Activated CD4-positive, alpha-beta T cell treated with anti-CD3 and anti-CD28 coated beads, Interleukin-10, Interleukin-2, amounts not matched to agents 100 ng/mL and 50 ng/mL, durations not matched to agents 16 hours and 8 hours (primary cell): ENCODE measurements around the gene PPOX.
A peak's percentile ranks its signal among the peaks of the same experiment; 100 is the strongest.

ENCODE experiments used
- DNase-seq: peaks from one replicate; pipeline ENCODE4 v3.0.0-alpha.2; 2020

PPOX gene

GRCh38 chr1:161176468-161177111 is 10.4 kb downstream of the PPOX start:
- DNase-seq = no peak

DNA sequence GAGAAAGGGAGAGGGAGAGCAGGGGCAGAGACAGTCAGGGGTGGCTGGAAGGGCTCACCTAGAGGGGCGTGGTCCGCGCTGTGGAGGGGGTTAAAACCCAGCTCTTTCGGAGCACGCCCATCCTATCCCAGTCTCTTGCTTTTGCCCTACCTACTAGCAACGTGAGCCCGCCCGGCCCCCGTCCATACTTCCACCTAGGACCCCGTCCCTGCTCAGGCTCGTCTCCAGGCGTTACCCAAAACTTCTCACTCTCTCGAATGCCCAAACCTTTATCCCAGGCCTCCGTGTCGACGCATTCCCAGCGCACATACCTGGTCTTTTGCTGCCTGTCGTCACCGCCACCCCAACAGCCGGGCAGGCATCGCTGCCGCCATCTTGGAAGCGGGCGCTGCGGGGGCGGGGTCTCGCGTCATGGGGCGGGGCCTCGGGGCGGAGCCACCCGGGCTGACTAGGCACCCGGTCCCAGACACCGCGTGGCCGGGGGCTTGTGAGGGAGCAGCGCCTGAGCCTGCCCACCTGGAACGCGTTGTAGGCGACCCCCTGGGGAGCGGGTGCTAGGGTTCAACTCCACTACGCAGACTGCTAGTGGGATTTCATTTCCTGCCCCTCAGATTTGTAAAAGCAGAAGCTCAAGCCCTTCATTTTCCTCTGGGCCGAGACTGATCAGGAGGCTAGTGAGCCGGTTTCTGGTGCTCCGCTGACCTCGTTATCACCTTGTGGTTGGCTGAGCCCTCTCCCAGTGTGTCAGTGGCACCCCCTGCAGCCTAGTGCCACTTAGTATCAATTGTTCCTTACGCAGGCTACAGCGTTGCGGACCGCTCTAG is 11.1 kb downstream of the PPOX start, which contains the start of gene B4GALT3:
B4GALT3 (minus strand) TSS at position 396 of the 824 bp plus-strand sequence. CDS start 1,447 bp downstream, outside the sequence.
- DNase-seq = peak; percentile 94

- DNase-seq = no peak
Observed at GRCh38 chr1:161177936-161178244, 11.7 kb downstream of the PPOX start.

GRCh38 chr1:161179698-161180097 is 13.5 kb downstream of the PPOX start:
- no peak for DNase-seq

DNA sequence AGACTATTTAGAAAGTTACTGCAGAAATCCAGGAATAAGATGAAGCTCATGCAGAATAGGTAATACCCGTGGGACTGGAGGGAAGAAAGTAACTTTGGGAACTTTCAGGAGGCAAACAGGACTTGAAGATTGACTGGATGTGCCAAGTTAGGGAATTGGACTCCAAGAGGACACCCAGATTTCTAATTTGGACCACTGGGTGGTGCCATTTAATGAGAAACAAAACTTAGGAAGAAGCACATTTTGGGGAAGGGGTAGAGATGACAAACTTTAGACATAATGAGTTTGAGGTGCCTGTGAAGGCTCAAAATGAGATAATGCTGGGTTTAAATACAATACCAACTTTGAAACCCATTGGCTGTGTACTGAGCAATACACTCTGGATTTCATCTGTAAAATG is 14.4 kb downstream of the PPOX start:
- DNase-seq = peak; percentile 42

GRCh38 chr1:161182214-161182613 is 16.0 kb downstream of the PPOX start:
- DNase-seq = peak; percentile 91

DNA sequence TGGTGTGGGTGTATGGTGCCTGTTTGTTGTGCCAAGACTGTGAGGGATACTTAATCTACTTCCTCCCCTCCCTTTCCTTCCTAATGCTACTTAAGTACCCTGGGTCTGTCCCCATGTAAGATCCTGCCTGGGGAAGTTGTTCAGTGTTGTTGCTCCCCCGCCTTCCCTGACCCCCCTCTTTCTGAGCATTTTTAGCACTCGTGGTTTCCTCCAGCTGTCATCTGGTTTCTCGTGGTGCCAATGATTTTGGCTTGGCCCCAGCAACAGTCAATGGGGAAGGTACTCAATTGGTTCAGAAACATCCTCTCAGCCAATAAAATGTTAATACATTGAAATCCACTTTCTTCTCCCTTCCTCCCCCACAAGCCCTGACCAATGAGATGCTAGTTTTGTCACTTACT is 19.1 kb downstream of the PPOX start:
- DNase-seq = peak; percentile 89

DNA sequence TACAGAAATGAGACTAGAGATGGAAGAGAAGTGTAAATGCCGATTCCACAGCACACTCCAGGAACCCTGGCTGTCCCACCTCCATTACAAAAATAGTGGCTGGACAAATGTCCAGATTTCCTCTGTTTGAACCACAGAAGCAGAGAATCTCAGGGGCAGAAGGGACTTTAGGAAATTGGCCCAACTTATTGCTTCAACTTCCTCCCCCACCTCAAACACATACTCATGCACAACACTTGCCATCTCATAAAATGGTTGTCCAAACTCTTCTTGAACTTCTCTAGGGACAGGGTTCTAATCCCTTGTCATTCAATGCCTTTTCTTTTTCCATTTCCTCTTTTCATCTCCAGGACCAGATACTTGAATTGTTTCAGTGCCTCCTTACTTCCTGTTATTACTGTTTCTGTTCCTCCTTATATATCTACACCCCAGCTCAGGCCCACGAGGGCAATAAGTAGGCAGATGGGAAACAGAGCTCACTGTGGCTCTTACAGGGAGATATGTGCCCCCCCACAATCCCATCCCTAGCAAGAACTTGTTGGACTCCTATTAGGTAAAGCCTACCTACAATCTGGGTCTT is 19.6 kb downstream of the PPOX start:
- DNase-seq = no peak

DNA sequence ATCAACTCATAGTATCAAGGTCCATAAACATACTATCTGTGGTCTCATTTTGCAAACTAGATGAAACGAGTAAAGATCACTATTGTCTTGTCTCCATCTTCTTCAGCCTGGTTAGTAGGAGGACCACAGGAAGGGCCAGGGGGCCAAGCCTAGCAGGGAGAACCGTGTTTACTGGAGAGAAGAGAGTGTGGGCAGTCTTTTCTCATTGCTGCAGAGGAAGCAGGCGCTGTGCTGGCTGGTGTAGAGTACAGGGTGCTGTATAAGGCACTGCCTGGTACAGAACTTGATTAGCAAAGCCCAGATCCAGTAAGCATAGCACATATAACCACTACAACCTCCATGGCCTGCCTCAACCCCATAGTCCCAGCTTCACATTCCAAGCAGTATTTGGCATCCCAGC is 21.1 kb downstream of the PPOX start:
- no peak for DNase-seq

DNA sequence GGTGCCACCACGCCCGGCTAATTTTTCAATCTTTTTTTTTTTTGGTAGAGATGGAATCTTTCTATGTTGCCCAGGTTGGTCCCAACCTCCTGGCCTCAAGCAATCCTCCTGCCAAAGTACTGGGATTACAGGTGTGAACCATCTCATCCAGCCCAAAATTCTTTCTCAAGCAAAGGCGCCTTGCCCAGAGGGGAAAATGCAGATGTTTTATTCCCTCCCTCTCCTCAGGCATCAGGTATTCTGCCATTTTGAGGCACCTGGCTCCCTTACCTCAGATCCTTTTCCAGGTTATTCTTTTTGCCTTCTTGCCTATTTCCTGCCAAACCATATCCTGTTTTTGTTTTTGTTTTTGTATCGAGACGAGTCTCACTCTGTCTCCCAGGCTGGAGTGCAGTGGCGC is 22.2 kb downstream of the PPOX start:
- no peak for DNase-seq

DNA sequence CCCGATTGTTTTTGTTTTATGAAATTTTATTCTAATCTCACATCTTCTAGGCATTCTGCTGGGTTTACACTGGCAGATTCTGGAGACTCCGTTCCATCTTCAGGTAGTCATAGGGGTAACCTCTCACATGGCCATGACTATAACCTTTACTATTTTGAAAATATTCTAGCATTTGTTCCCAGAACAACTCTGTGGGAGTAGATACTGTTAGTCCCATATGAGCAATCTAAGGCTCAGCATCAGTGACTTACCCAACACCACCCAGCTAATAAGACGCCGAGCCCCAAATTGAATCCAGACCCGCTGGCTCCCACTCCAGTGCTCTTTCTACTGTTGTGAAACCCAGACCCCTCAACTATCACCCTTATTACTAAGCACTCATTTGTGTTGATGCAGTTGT is 22.8 kb downstream of the PPOX start:
- DNase-seq = no peak

DNA sequence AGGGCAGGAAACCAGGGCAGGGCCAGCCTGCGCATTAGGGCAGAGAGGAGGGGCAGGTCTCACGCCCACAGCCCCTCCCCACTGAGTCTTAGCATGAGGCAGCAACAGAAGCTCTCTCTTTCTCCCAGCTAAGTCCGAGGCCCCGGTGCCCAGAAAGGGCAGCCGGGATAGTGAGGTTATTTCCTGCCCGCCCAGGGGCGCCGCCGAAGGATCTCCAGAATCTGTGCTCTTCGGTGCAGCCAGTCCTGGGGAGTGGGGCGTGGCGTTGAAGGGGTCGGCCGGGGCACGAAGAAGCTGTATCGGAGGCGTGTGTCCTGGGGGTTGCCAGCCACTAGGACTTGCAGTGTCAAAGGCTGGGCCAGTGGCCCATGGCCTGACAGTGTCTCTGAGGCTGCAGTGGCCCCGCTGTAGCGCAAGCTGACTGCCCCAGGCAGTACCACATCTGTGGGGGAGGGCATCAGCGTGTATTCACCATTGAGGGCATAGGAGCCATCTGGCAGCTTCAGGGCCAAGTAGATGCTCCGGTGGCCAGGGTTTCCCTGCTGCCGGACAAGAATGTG is 24.8 kb downstream of the PPOX start:
- no peak for DNase-seq

- no peak for DNase-seq
Observed at GRCh38 chr1:161191971-161192370, 25.7 kb downstream of the PPOX start.

DNA sequence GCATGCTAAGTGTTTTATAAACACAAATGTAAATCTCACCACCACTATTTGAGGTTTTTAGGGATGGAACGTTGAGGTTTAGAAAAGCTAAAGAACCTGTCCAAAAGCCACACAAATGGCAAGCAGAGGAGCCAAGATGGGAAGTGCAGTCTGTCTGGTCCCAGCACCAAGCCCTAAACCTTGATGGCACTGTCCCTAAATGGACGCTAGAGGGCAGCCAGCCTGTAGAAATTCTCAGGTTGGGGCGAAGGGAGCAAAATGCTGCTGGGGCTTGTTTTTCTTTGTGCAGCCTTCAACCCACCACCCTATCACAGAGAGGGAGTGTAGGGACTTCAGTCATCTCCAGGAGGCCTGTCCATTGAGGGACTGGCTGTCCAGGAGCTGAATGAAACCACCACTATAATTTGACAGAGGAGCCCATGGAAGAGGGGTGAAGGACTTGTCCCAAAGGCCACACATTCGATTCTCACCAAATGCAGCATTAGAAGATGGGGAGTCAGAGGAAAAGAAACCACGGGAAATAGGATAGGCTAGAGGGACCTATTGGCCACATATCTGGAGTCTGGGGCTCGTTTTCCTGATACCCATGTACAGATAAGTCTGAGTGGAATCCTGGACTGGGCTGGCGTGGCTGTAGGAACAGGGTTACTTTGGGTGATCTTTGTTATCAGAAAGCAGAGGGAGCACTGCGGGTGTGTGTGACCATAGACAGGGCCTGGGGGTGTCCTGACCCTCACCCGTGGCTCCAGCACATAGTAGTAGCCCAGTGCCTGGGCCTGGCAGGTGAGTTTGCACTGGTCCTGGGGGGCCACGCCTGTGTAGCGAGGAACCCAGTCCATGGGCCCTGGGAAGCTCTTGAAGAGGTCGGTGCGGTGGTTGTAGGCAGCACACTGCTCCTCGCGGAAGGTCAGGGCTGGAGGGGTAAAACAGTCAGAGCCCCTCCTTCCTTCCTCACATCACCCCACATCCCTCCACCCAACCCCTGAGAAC is 26.5 kb downstream of the PPOX start:
- DNase-seq = peak; percentile 81

- DNase-seq = no peak
Observed at GRCh38 chr1:161193561-161194235, 27.5 kb downstream of the PPOX start.

- DNase-seq = no peak
Observed at GRCh38 chr1:161195171-161195570, 28.9 kb downstream of the PPOX start.

- no peak for DNase-seq
Observed at GRCh38 chr1:161196111-161196510, 29.9 kb downstream of the PPOX start.

- DNase-seq = no peak
Observed at GRCh38 chr1:161196521-161197451, 30.6 kb downstream of the PPOX start.

DNA sequence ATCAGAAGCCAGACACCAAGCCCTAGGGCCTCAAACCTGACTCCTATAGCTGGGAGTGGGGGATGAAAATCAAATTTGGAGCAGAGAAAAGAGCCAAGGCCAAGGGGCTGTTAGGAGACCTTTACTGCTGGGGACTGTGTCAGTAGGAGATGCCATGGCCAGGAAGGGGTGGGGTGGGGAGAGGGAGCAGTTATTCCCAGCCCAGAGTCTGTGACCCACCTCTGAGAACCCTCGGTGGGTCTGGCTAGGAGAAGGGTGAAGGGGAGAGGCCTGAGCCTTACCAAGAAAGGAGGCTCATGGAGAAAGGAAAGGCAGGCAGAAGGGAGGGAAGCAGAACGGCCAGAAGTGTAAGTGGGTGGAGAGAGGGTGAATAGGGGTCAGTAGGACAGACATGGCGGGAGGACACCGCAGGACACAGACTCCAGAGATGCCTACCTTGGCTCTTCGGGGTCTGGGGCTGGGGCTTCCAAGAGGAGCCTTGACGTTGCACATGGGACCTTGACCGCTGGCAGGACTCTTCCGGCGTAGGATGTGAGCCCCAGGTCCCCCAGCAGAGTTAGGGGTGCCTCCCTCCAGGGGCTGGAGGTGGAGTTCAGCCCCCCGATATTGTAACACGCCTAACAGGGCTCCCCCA is 31.5 kb downstream of the PPOX start:
- no peak for DNase-seq

DNA sequence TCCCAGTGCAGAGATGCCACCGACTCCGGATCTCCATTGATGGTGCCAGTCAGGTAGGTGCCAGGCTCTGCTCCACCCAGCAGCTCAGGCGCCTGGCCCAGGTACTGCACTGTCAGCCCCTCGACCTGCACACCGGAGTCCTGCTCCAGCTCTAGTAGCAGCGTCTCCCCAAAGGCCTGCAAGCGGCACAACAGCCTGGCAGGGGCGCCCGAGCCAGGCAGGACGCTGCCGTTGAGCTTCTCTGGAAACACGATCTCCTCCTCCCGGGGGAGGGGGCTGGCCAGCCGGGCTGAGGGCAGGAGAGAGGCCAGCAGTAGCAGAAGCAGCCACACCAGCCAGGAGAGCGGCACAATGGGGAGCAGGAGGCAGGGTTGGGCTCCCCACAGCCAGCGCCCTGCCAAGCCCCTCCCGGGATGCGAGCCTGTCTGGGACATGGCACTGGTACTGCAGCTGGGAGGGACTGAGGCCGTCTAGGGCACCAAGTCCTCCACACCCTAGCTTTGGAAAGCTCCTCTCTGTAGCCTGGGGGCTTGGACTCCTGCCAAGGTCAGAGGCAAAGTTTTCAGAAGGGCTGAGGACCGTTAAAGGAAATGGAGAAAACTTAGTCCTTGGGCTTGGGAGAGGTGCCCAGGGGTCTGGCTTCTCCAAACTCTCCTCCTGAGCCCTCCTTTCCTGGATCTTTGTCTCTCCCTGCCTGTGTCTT is 32.1 kb downstream of the PPOX start:
- DNase-seq = no peak
